NCI-H187 treated with DMSO at 0.1 percent for 48 hours (cell line): Measurements from ENCODE around the gene RHAG.
"Not testable (repeated sequence)": the region's sequence is repeated elsewhere in the genome, so short reads cannot be mapped to it uniquely, and the experiment has no call there.

ENCODE experiments used
- DNase-seq: peaks from one replicate; lab custom pipeline; 2025; lab: John Stamatoyannopoulos, UW

The RHAG gene

DNA sequence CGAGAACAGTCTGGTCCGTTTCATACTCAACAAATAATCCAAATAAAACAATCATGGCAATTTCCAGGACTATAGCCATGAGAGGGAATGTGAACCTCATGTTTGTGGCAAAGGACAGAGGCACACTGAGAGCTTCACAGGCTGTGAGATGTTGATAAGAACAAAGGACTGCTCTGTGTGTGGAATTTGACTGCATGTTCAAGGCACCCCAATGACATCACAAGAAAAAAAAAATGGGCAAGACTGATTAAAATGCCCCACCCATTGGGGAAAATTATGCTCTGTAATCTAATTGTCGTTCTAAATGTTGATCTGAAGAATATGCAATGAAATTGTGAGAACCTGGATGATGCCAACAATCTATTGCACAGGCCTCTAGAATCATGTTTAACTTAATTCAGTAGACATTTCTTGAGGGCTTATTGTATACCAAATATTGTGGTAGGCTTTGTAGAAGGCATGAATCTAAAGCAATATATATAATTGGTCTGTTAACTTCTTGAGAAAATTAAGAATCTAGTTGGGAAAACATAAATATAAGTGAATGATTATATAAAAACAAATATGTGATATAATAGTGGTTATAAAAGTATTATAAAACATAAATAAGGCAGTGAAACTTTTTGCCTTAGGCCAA is at the start of gene RHAG:
RHAG (minus strand) TSS at position 127 of the 637 bp plus-strand sequence; CDS start at position 100, 27 bp downstream.
- DNase-seq: no peak

DNA sequence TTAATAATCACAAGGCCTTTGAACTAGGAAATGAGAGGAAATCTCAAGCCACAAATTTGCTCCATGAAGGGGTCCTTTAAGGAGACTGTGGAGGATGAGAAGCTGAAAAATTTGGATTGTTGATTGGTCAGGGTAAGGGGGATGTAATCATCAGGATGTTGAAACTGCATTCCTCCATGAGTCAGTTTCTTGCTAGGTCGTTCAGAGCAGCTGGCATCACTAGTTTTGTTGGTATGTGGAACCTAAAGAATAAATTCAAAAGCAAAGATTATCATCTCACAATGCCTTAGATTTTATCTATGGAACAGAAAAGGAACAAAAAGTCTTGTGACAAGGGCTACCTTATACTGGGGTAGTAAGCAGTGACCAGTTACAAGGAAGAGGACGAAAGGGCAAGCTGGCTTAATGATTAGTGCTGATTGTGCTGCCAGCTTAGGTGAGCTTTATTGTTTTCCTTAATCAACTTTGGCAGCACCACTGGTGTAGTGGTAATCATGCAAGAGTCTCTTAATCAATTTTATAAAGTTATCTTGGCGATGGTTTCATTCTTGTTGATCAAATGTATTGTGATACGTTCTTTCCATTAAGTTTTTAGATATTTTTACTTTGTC is 40.1 kb upstream of the RHAG start:
- no peak for DNase-seq

DNA sequence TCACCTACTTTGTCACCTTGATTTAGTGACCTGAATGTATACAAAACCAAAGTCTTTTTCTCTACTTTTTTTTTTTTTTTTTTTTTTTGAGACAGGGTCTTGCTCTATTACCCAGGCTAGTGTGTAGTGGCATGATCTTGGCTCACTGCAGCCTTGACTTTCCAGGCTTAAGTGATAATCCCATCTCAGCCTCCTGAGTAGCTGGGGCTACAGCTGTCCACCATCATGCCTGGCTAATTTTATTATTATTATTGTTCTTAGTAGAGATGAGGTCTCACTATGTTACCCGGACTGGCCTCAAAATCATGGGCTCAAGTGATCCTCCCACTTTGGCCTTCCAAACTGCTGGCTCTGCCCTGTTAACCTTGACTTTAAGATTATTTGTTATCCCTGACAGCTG is 39.2 kb upstream of the RHAG start:
- DNase-seq: no peak

DNA sequence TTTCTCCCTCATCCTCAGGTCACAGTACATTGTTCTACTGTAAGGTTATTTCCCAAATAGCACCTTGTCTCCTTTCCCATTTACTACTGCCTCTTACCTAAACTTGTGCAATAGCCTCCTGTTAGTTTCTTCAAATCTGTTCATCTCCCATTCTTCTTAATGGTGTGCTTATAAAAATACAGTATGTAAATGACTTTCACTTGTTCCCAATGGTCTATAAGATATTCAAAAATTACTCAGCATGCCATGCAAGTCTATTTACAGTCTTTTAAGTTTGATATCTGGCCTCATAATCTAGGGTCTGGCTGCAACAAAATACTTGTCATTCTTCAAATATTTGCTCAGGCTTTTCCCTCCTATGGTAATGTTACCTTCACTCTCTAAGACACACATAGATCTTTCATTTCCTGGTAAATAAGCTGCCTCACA is 31.5 kb upstream of the RHAG start:
- no peak for DNase-seq

DNA sequence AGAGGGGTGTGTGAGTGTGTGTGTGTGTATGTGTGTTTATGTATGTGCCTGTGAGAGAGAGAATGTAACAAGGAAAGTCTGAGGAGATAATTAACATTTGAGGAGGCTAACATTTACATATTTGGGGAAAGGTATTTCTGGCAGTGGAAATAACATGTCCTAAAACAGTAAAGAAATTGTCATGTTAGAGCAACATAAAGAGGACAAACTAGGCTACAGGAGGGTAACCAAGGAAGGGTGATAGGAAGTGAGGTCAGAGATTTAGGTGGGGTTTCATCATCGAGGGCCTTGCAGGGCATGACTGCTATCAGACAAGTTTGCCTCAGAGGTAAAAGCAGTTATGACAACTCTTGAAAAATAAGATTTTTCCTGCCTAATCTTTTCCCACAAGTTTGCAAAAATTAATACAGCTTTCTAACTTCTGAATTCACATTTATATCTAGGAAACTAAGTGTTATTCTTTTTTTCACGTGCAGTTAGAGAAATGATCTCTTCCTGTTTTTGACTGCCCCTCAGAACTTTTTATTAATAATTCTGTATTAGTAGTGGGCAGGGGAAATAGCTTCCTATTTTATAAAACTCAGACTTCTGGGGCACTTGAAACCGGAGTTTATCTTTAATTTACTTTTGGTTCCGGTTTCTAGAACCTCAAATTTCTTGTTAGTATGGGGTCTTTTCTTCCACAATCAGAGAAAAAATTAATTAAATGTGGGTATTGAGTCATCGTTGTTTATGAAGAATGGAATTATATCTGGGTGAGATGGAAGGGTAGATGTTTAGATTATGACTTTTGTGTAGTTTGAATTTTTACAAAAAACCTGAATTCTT is 30.5 kb upstream of the RHAG start:
- no peak for DNase-seq

DNA sequence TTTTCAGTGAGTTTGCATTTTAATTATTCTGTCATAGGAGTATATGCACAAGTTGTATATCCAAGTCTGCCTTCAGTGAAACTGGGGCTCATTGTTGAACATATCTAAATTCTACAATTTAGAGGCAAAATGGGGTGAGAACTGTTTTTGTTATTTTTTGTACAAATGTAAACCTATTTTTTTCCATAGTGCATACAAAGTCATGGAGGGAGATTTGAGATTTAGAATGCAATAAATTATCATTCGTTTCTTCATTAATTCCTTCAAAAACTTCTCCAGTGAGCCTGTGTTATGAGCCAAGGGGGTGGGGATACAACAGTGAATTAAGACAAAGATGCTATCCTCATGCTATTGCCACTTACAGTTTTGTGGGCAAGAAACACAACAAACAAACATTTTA is 29.8 kb upstream of the RHAG start:
- DNase-seq: no peak

DNA sequence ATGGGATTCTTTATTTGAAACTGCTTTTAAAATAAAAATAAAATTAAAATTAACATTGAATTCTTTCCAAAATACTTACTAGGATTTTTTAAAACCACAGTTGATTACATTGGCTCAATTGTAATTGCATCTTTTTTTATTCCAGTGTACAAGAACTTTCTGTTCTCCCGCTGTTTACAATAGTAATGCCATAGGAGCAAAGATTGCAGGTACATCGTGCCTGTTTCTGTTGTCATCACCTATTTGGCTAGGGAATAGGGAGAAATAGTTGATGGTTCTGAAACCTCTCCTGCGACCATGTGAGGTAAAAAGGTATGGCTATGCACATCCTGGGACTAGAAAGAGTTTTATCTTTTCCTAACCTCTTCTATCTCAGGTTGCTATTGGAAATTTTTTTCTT is 28.2 kb upstream of the RHAG start:
- DNase-seq: no peak

DNA sequence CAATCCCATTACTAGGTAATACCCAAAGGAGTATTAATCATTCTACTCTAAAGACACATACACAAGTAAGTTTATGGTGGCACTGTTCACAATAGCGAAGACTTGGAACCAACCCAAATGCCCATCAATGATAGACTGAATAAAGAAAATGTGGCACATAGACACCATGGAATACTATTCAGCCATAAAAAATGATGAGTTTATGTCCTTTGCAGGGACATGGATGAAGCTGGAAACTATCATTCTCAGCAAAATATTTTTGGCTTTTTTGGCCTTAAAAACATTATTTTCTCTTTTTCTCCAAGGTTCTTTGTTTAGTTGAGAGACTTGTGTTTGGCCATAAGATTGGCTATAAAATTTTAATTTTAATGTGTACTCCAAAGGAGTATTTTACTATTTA is 27.4 kb upstream of the RHAG start:
- DNase-seq: not testable (repeated sequence)

DNA sequence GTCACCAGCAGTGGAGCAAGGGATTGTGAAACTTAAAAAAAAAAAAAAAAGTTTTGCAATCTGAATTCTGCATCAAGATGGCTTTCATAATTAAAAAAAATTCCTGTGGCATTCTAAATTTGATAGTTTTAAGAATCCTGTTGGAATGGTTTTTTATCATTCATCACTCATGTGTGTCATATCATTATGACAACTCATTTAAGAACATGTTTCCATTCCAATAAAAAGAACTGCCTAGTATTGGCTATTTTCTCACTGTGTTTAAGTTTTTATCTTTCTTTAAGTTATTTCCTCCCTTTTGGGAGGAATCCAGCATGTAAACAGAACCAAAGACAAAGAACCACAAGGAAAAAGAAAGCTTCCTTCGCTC is 26.2 kb upstream of the RHAG start:
- no peak for DNase-seq

DNA sequence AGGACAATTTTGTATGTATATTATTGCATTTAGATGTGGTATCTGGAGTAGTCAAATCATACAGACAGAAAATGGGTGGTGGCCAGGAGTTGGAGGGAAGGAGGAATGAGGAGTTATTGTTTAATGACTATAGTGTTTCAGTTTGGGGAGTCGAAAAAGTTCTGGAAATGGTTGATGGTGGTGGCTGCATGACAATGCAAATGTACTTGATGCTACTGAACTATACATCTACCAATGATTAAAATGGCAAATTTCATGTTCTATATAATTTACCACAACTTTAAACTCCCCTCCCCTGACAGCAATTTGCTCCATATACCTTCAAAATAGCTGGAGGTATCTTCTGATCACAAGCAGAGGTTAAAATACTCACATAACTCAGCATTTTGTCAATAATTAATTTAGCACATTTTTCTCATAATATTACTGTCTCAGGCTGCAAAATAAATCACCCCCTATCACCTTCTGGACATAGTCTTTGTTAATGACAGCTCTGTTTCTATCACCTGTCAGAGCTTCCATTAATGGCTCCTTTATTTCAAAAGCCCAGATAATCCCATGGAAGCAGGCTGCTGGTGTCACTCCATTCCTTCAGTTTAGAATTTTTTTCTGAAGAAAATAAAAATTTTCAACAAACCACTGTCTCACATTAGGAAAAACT is 25.7 kb upstream of the RHAG start:
- no peak for DNase-seq

DNA sequence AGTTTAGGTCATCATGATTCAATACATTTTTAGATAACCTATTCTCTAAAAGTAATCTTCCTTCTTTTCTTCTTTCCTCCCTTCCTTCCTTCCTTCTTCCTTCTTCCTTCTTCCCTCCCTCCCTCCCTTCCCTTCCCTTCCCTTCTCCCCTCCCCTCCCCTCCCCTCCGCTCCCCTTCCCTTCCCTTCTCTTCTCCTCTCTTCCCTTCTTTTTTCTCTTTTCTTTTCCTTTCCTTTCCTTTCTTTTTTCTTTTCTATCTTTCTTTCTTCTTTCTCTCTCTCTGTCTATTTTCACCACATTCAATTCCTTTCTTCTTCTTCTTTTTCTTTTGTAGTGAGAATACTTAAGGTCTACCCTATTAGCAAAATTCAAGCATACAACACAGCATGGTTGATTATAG is 17.3 kb upstream of the RHAG start:
- no peak for DNase-seq

DNA sequence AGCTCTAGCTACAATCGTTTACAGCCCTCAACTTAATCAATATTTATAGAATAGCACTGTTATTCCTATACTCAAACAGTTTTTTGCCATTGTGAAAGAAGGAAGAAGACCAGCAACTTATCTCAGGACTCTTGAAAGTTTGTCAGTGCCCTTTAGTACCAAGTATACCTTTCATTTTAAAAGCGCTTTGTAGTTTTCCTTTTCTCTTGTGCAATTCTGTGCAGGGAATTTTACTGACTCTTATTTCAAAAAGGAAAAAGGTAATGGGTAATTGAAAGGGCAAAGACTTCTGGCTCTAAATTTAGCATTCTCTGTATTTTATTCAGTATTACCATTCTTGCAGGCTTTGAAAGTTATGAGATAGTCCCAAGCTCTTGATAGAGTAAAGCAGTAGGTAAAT is 16.8 kb upstream of the RHAG start:
- no peak for DNase-seq

DNA sequence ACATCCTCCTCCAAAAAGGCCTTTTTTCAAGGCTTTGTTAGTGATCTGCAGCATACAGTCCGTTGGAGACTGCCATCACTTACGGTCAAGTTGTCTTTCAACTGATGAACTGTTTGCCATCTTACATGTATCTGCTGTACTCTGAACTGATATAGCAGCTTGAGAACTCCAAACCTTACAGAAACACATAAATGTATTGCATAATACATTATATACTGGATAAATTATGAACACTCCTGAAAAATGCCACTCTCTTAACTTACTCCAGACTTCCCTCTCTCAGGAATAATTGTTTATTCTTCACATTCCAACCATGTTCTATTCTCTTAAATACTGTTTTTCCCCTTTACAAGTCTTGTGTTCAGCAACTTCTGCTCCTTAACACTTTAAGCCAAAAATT is 14.6 kb upstream of the RHAG start:
- no peak for DNase-seq

DNA sequence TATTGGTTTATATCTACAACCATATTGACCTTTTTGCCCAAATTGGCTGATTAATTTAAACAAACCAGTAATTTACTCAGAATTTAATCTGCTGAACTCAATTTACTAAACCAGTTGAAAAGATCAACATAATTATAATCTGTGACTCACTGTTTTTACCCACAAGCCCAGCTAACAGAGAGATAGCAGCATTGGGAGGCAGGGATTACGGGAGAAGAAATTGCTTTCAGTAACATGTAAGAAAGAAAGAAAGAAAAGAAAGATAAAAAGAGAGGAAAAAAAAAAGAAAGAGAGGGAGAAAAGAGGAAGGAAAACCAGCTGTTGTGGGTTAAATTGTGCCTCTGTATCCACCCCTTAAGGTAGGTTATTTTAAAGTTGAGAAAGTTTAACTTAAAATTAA is 13.3 kb upstream of the RHAG start:
- no peak for DNase-seq

DNA sequence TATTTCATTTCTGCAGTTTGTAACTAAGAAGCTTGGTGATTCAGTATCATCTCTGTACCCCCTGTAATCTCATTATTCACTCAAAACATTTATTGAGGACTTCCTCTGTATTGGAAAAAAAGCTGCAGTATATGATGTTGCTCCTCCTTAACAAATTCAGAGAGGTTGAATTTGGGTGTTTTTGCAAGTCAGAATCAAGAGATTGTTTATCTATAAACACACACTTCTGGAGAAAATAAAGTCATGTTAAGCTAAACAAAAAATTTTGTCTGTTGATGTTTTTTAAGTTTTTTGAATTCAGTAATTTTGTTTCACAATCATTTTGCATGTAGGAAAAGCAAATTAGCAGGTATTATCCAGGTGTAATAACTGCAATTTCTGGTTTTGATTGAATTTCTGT is 11.4 kb upstream of the RHAG start:
- no peak for DNase-seq

DNA sequence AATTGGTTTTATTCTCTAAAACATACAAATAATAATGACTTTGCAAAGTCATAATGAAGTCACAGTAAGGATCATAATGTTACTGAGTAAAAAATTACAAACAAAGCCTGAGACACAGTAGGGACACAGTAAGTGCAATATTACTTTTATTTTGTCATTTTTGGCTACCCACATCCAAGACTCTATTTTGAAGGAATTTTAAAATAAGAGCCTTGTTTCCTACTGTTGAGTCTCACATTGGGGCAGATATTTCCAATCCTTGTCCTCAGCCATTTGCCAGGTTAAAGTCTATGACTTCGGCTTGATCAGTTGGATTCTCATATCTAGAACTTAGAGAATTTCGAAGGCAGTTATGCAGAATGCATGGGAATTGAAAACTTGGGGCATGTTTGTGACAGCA is 10.8 kb upstream of the RHAG start:
- no peak for DNase-seq

DNA sequence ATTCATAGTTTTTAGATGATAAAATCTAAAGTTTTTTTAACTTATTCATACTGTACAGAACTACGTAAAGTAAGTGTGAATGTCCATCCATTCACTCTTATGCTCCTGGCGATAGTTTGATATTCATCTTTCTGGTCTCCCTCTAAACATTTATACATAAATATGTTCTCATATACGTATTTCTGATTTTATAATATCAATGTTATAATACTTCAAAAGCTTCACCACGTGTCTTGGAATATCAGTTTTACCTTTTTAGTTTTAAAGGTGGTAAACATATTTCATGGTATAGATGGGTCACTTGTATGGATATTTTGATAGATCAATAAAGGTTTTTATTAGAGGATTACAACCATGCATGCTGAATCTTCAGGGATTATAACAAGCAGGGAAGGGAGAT is 10.3 kb upstream of the RHAG start:
- no peak for DNase-seq

DNA sequence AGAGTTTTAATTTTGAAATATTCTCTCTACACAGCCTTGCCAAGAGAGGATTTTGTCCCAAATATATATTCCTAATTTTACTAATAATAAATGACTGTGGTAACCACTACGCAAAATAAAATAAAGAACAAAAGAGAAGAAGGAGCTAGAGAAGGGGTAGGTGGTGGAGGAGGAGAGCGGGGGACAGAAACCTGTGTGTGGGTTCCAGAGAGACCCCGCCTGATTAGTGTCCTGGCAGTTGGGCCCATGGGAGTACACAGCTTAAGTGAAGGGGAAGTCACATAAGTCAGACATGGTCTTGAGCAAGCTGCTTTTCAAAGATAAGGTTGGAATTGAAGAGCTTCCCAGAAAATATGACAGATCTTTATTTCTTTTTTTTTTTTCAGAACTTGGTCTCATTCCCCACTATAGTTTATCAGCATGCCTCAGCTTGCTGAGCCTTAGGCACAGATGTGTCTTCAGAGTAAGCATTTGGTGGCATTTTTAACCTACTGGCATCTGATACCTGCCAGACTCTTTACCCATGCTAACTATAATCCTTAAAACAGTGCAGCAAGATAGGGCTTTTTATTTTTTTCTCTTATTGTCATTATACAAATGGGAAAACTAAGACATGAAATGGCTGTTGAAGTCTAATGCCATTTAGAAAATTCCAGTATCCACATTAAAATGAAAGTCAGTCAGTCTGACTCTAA is 9.6 kb upstream of the RHAG start:
- DNase-seq: no peak

DNA sequence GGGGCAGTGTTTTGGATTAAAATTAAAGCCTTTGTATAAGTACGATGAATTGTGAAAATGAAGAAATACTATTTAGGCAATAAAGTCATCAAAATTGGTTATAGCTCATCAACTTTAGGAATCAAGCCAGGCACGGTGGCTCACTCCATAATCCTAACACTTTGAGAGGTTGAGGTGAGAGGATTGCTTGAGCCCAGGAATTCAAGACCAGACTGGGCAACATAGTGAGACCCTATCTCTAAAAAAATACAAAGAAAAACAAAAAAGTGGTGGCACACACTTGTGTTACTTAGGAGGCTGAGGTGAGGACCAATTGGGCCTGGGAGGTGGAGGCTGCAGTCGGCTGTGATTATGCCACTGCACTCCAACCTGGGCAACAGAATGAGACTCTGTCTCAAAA is 8.5 kb upstream of the RHAG start:
- DNase-seq: no peak

DNA sequence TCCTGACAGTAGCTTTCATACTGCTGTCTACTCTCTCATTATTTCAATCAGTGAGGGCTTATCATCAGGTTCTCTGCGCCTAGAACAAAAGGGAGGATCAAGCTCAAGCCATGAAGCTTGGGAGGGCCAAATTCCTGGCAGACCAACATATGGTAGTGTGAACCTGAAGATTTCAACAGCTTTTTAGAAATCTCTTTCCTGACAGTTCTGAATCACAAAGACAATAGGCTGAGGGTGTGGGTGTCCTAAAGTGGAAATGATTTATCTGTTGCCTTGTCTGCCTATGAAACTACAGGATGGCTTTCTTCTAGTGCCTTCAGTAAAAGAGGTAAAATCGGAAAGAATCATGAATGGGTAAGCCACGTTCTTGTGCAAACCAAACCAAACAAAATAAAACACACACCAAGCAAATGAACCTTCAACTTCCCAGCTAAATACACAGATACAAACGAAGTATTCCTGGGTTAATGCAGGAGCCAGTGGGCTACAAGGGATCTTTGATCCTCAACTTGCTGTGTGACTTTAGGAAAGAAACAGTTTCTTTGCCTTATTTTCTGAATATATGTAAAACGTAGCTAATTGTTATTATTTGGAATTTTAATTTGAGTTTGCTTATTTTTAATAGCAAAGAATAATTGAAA is 2.7 kb upstream of the RHAG start:
- DNase-seq: no peak

DNA sequence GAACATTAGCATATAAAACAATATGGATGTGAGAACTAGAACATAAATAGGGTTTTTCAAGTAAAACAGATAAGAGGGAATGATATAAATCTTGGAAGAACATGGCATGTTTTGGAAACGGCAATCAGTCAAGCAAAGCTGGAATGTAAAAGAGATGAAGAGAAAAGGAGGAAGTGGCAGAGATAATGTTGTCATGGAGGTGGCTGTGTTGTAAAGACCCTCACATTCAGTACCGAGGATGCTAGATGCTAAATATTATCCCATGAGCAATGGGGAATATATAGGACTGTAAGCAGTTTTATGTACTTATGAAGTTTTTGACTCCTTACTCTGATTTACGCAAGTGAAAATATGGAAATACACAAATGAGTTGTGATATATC is 702 bp upstream of the RHAG start:
- DNase-seq: no peak
